NCI-H446 treated with DMSO at 0.1 percent for 48 hours (cell line): ENCODE results near the gene BCOR.

Source experiments
- DNase-seq: peaks from one replicate; lab custom pipeline; 2025; lab: John Stamatoyannopoulos, UW

The BCOR gene

DNA sequence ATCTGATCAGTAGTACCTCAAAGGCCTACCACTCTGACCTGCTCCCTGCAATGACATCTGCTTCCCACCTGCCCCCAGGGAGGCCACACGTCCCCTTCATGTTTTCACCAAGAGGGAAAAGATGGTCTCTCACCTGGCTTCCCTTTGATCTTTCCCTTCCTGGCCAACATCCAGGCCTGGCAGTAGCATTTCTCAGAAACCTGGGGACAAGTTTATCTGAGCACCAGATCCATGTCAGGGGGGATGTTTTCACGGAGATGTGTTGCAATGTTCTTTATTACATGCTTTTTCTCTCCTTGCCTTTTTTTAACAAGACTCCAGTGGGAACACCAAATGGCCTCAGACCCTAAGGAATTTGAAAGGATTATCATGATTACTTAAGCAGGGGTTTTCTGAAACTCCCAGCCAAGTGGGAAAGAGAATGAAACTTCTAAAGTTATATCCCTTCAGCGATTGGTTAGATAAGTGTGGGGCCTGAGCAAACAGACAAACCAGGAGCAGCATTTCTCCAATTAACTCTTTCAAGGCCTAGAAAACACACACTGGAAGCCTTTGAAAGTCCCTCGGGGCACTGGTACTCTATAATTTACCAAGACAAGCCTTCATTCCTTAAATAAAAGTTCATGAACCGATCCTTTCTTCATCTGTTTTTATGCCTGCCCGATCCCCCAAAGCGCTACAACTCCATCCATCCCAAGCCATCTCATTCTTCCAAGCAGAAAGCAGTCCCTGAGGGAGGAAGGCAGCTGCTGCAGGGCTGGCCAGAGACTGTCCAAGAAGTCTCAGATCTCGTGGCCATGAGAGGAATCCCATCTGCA is 94.1 kb downstream of the BCOR start:
- no peak for DNase-seq

DNA sequence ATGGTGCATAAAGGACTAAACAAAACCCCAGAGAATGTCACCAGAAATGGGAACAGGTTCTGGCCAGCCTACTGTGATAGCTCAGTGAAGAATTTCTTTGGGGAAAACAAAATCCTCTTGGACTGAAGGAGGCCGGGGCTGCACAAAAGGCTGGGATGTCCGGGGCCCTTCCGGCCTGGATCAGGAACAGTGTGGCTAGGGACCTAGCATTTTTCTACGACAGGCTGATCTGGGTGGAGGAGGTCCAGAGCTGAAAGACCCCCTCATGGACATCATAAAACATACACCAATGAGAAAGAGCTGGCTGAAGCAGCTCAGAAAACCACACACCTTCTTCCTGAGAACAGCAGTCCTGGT is 94.7 kb downstream of the BCOR start:
- DNase-seq, result no peak
